ENCODE results near the gene WASF2. TPM values are rescaled to one million over a fixed set of nuclear protein-coding genes. Genes with fewer than 3 reads are reported as not detected.

Gene WASF2
- total RNA-seq, 6 experiments from 2014 or later: 18.4 to 38.1 (median 26.5) TPM

GRCh38 chr1:27359822-27360158 is 130.2 kb downstream of the WASF2 start:
- Histone ChIP-seq H3K27me3 (no peaks in the 10 kb centered on the region), H3K4me1 (peaks cover 0 to 8% (median 3%) of the 10 kb centered on the region in 4 donors), H3K9me3 (no peaks in the 10 kb centered on the region), H3K4me3 (no peak overlapping the region), H3K27ac (no peak overlapping the region), H3K36me3 (peaks cover 0 to 2% (median 0%) of the 10 kb centered on the region in 4 donors)
- no peak for DNase-seq
- 60% methylated on average over 8 of the region's 9 CpGs for WGBS (ENCODE audit: insufficient coverage, low coverage, low lambda C conversion rate, missing lambda C conversion rate)
- no peak for ATAC-seq
- intact Hi-C loops (cut with DNase I): loop anchor here in 1 of 2 donors (5.0 kb wide), 1 partner anchor 33 kb away; the partner anchor contains the start of gene GPR3
- TF ChIP-seq, protein P1, sequence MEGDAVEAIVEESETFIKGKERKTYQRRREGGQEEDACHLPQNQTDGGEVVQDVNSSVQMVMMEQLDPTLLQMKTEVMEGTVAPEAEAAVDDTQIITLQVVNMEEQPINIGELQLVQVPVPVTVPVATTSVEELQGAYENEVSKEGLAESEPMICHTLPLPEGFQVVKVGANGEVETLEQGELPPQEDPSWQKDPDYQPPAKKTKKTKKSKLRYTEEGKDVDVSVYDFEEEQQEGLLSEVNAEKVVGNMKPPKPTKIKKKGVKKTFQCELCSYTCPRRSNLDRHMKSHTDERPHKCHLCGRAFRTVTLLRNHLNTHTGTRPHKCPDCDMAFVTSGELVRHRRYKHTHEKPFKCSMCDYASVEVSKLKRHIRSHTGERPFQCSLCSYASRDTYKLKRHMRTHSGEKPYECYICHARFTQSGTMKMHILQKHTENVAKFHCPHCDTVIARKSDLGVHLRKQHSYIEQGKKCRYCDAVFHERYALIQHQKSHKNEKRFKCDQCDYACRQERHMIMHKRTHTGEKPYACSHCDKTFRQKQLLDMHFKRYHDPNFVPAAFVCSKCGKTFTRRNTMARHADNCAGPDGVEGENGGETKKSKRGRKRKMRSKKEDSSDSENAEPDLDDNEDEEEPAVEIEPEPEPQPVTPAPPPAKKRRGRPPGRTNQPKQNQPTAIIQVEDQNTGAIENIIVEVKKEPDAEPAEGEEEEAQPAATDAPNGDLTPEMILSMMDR (IDR thresholded peaks at IDR 0.05): no peak
- no peak for TF ChIP-seq POLR2A (IDR thresholded peaks at IDR 0.05)

DNA sequence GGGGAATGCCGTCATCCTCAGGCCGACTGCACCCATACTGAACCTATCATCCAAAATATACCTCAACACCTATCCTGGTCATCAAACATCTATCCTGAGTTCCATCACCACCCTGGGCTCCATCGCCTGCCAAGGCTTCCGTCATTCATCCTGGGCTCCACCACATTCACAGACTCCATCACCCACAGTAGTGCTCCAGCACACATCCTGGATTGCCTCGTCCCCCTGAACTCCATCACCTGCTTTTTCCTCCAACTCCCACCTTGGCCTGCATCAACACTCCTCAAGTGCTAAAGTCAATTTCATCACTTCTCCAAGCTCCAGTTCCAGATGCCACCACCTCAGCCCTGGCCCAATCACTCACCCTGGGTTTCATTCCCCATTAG is 131.0 kb downstream of the WASF2 start:
- peaks cover 0 to 2% (median 0%) of the 10 kb centered on the region in 4 donors for H3K36me3 ChIP-seq
- TF ChIP-seq, protein P1 (IDR thresholded peaks at IDR 0.05): no peak
- no peak for TF ChIP-seq POLR2A (IDR thresholded peaks at IDR 0.05)
- peaks cover 0 to 8% (median 2%) of the 10 kb centered on the region in 4 donors for H3K4me1 ChIP-seq
- intact Hi-C loops (cut with DNase I): loop anchor here in 1 of 2 donors (5.0 kb wide), 1 partner anchor 33 kb away; the partner anchor contains the start of gene GPR3
- ATAC-seq (no peak), DNase-seq (no peak)
- 100% methylated on average over 1 of the region's 5 CpGs for WGBS (ENCODE audit: insufficient coverage, low coverage, low lambda C conversion rate, missing lambda C conversion rate)
- no peaks in the 10 kb centered on the region for H3K27me3 ChIP-seq
- no peak overlapping the region for H3K4me3 ChIP-seq
- no peak overlapping the region for H3K27ac ChIP-seq
- H3K9me3 ChIP-seq: no peaks in the 10 kb centered on the region

DNA sequence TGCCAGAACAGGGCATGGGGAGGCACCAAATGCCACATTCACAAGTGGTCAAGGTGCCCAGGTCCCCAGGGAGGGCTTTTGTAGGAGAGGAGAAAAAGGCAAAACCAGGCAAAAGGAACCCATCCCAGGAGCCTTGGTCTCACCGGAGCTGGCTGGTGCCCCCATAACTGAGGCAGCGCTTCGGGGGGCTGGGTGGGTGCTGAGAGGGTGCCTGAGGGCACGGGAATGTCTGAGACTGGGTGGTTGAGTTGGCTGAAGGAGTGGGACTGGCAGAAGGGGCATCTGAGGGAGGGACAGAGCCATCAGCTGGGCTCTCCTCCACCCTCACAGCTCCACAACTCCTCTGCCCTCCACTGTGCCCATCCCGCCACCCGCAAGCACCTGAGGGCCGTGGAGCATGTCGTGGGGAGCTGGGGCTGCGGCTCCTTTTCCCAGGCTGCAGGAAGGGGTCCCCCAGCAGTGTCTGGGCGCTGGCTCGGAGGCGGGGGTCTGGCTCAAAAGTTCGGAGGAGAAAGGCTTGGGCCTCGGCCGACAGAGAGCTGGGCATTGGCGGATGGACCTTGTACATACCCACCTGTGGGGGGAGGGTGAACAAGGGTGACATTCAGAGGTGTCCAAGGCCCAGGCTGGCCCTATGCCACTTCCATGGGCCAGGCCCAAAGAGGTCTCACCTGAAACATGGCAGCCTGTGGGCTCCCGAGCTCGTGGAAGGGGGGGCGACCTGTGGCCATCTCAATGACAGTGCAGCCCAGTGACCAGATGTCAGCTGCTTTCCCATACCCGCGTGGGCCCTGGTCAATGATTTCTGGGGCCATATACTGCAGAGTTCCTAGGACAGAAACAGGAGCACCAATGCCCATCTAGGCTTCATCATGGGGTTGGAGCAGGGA is 131.7 kb downstream of the WASF2 start:
- no peak overlapping the region for H3K4me3 ChIP-seq
- H3K27me3 ChIP-seq: no peaks in the 10 kb centered on the region
- no CpG with 5 or more reads among the region's 21 CpGs for WGBS (ENCODE audit: insufficient coverage, low coverage, low lambda C conversion rate, missing lambda C conversion rate)
- DNase-seq (no peak), ATAC-seq (no peak)
- H3K4me1 ChIP-seq: peaks cover 0 to 8% (median 2%) of the 10 kb centered on the region in 4 donors
- no peak for TF ChIP-seq POLR2A (IDR thresholded peaks at IDR 0.05)
- TF ChIP-seq, protein P1 (IDR thresholded peaks at IDR 0.05): no peak
- intact Hi-C loops (cut with DNase I): loop anchor here in 1 of 2 donors (5.0 kb wide), 1 partner anchor 34 kb away; the partner anchor contains the start of gene GPR3
- H3K9me3 ChIP-seq: no peaks in the 10 kb centered on the region
- peaks cover 0 to 2% (median 0%) of the 10 kb centered on the region in 4 donors for H3K36me3 ChIP-seq
- no peak overlapping the region for H3K27ac ChIP-seq

- no peak overlapping the region for H3K27ac ChIP-seq
- intact Hi-C loops (cut with DNase I): loop anchor here in 1 of 2 donors (5.0 kb wide), 1 partner anchor 35 kb away; the partner anchor contains the start of gene GPR3
- peaks cover 0 to 2% (median 0%) of the 10 kb centered on the region in 4 donors for H3K36me3 ChIP-seq
Observed at GRCh38 chr1:27357281-27358037, 132.5 kb downstream of the WASF2 start.

More at GRCh38 chr1:27357281-27358037, 132.5 kb downstream of the WASF2 start:
- TF ChIP-seq POLR2A (IDR thresholded peaks at IDR 0.05): no peak
- TF ChIP-seq, protein P1 (IDR thresholded peaks at IDR 0.05): peak; percentile 92 to 100 (median 98)
- ATAC-seq: peak; percentile 81 to 93 (median 89)
- Histone ChIP-seq H3K9me3 (no peaks in the 10 kb centered on the region), H3K27me3 (no peaks in the 10 kb centered on the region), H3K4me1 (peaks cover 0 to 8% (median 2%) of the 10 kb centered on the region in 4 donors), H3K4me3 (peak overlapping the region in 1 of 3 donors; percentile 12)
- WGBS (ENCODE audit: insufficient coverage, low coverage, low lambda C conversion rate, missing lambda C conversion rate): 8% methylated on average over 9 of the region's 40 CpGs
- peak; percentile 81 to 86 (median 81) for DNase-seq

All from right lobe of liver (tissue), 6 donors.